GM23338 (cell line): Measurements from ENCODE around the gene SIL1. TPM values are rescaled to one million over a fixed set of nuclear protein-coding genes. Genes with fewer than 3 reads are reported as not detected.

Source experiments
- EZH2 ChIP-seq: fragments of 200-600 bp; sonication (generic); IDR thresholded peaks from one replicate; pipeline ENCODE4 v1.8.0; 2017; ENCODE audit warnings: antibody characterized with exemption, mild to moderate bottlenecking, low read depth; ENCODE audit not compliant: unreplicated experiment
- STAT1 ChIP-seq: IDR thresholded peaks from one replicate; pipeline ENCODE4 v1.6.1; 2016; ENCODE audit warnings: antibody characterized with exemption; ENCODE audit not compliant: unreplicated experiment
- polyA plus RNA-seq: library from polyadenylated mRNA; unstranded; fragments of >200 nt; fragmentation: Nextera tagmentation; extraction: Ambion mirVana; gene quantifications from 2 replicates; pipeline ENCODE4 v1.2.1, GENCODE V29; 2016
- total RNA-seq: library from RNA; depleted of rRNA; stranded (reverse); fragments of >200 nt; shearing (Covaris generic); gene quantifications from 2 replicates; pipeline ENCODE4 v1.2.3, GENCODE V29; 2014
- TF ChIP-seq, protein P1 (sequence below): fragments of 250-450 bp; sonication (Bioruptor Pico); IDR thresholded peaks from 2 replicates; pipeline ENCODE4 v1.5.0; 2020; ENCODE audit warnings: mild to moderate bottlenecking, moderate library complexity
- TF ChIP-seq, protein P2 (sequence below): IDR thresholded peaks from one replicate; pipeline ENCODE4 v1.6.1; 2018; ENCODE audit warnings: antibody characterized with exemption; ENCODE audit not compliant: unreplicated experiment
- TF ChIP-seq, protein P3 (sequence below): IDR thresholded peaks from 2 replicates; pipeline ENCODE4 v1.6.1; 2016; ENCODE audit warnings: antibody characterized with exemption

Gene SIL1
- total and polyA plus RNA-seq, 2 experiments from 2014 or later: 5.5 to 5.9 TPM

DNA sequence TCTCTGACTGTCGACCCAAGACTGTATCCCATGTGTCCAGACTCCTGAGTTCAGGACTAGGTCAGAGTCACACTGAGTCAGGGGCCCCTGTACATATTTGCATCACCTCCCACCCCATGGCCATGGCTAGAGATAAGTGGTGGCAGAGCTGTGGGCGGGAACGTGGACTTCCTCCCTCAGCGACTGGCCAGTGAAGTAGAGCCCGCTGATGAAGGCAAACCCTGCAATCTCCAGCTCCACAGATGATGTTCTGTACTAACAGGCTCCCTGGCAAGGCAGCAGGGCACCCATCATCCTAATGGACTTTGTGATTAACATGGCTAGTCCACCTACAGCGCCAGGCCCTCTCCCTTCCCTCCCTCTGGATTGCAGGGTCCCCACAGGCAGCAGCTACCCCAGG lies 212.5 kb downstream of the SIL1 start (continued):
- TF ChIP-seq, protein P1, sequence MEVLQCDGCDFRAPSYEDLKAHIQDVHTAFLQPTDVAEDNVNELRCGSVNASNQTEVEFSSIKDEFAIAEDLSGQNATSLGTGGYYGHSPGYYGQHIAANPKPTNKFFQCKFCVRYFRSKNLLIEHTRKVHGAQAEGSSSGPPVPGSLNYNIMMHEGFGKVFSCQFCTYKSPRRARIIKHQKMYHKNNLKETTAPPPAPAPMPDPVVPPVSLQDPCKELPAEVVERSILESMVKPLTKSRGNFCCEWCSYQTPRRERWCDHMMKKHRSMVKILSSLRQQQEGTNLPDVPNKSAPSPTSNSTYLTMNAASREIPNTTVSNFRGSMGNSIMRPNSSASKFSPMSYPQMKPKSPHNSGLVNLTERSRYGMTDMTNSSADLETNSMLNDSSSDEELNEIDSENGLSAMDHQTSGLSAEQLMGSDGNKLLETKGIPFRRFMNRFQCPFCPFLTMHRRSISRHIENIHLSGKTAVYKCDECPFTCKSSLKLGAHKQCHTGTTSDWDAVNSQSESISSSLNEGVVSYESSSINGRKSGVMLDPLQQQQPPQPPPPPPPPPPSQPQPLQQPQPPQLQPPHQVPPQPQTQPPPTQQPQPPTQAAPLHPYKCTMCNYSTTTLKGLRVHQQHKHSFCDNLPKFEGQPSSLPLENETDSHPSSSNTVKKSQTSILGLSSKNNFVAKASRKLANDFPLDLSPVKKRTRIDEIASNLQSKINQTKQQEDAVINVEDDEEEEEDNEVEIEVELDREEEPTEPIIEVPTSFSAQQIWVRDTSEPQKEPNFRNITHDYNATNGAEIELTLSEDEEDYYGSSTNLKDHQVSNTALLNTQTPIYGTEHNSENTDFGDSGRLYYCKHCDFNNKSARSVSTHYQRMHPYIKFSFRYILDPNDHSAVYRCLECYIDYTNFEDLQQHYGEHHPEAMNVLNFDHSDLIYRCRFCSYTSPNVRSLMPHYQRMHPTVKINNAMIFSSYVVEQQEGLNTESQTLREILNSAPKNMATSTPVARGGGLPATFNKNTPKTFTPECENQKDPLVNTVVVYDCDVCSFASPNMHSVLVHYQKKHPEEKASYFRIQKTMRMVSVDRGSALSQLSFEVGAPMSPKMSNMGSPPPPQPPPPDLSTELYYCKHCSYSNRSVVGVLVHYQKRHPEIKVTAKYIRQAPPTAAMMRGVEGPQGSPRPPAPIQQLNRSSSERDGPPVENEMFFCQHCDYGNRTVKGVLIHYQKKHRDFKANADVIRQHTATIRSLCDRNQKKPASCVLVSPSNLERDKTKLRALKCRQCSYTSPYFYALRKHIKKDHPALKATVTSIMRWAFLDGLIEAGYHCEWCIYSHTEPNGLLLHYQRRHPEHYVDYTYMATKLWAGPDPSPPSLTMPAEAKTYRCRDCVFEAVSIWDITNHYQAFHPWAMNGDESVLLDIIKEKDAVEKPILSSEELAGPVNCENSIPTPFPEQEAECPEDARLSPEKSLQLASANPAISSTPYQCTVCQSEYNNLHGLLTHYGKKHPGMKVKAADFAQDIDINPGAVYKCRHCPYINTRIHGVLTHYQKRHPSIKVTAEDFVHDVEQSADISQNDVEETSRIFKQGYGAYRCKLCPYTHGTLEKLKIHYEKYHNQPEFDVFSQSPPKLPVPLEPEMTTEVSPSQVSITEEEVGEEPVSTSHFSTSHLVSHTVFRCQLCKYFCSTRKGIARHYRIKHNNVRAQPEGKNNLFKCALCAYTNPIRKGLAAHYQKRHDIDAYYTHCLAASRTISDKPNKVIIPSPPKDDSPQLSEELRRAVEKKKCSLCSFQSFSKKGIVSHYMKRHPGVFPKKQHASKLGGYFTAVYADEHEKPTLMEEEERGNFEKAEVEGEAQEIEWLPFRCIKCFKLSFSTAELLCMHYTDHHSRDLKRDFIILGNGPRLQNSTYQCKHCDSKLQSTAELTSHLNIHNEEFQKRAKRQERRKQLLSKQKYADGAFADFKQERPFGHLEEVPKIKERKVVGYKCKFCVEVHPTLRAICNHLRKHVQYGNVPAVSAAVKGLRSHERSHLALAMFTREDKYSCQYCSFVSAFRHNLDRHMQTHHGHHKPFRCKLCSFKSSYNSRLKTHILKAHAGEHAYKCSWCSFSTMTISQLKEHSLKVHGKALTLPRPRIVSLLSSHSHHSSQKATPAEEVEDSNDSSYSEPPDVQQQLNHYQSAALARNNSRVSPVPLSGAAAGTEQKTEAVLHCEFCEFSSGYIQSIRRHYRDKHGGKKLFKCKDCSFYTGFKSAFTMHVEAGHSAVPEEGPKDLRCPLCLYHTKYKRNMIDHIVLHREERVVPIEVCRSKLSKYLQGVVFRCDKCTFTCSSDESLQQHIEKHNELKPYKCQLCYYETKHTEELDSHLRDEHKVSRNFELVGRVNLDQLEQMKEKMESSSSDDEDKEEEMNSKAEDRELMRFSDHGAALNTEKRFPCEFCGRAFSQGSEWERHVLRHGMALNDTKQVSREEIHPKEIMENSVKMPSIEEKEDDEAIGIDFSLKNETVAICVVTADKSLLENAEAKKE: no peak
- TF ChIP-seq, protein P2, sequence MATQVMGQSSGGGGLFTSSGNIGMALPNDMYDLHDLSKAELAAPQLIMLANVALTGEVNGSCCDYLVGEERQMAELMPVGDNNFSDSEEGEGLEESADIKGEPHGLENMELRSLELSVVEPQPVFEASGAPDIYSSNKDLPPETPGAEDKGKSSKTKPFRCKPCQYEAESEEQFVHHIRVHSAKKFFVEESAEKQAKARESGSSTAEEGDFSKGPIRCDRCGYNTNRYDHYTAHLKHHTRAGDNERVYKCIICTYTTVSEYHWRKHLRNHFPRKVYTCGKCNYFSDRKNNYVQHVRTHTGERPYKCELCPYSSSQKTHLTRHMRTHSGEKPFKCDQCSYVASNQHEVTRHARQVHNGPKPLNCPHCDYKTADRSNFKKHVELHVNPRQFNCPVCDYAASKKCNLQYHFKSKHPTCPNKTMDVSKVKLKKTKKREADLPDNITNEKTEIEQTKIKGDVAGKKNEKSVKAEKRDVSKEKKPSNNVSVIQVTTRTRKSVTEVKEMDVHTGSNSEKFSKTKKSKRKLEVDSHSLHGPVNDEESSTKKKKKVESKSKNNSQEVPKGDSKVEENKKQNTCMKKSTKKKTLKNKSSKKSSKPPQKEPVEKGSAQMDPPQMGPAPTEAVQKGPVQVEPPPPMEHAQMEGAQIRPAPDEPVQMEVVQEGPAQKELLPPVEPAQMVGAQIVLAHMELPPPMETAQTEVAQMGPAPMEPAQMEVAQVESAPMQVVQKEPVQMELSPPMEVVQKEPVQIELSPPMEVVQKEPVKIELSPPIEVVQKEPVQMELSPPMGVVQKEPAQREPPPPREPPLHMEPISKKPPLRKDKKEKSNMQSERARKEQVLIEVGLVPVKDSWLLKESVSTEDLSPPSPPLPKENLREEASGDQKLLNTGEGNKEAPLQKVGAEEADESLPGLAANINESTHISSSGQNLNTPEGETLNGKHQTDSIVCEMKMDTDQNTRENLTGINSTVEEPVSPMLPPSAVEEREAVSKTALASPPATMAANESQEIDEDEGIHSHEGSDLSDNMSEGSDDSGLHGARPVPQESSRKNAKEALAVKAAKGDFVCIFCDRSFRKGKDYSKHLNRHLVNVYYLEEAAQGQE: no peak
- TF ChIP-seq, protein P3, sequence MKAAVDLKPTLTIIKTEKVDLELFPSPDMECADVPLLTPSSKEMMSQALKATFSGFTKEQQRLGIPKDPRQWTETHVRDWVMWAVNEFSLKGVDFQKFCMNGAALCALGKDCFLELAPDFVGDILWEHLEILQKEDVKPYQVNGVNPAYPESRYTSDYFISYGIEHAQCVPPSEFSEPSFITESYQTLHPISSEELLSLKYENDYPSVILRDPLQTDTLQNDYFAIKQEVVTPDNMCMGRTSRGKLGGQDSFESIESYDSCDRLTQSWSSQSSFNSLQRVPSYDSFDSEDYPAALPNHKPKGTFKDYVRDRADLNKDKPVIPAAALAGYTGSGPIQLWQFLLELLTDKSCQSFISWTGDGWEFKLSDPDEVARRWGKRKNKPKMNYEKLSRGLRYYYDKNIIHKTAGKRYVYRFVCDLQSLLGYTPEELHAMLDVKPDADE: no peak
- no peak for TF ChIP-seq EZH2
- no peak for TF ChIP-seq STAT1
